B cell (primary cell): ENCODE data around the gene RET. TPM values are rescaled to one million over a fixed set of nuclear protein-coding genes. Genes with fewer than 3 reads are reported as not detected.

ENCODE experiments used
- ATAC-seq: fragments of 200-7000 bp; cut with Tn5 transposase; one replicate; pipeline ENCODE4 v1.10.0; 2021; ENCODE audit warnings: low read depth, mild to moderate bottlenecking, moderate number of reproducible peaks, moderate library complexity
- CTCF ChIA-PET: fragments of 350-600 bp; sonication (Branson Sonifier 250); formaldehyde crosslinking; loops from one replicate; lab custom pipeline; 2021; ENCODE audit warnings: antibody characterized with exemption, inconsistent platforms; lab: Charles Lee
- POLR2A ChIA-PET: fragments of 350-600 bp; sonication (Branson Sonifier 250); formaldehyde crosslinking; loops from one replicate; lab custom pipeline; 2021; ENCODE audit warnings: antibody characterized with exemption; lab: Charles Lee
- DNase-seq: peaks from one replicate; pipeline ENCODE4 v3.0.0; 2013
- H2AFZ ChIP-seq: 2 replicates; pipeline ENCODE4 v1.6.1; 2012; ENCODE audit warnings: mild to moderate bottlenecking, low read depth, low read length; ENCODE audit not compliant: insufficient read depth, poor library complexity, severe bottlenecking
- H3K27ac ChIP-seq, 2 donors: 1 replicate in 1 of 2; 2 replicates in 1 of 2; pipeline ENCODE4 v1.5.1; 2012 to 2013; ENCODE audit warnings: low read length in 2 of 2, mild to moderate bottlenecking in 2 of 2, moderate library complexity in 1 of 2
- H3K27me3 ChIP-seq, 4 experiments: fragments of 200-600 bp in 1 of 4; sonication (generic) in 1 of 4; replicated peaks in 1 of 4; 1 replicate in 2 of 4; 2 replicates in 2 of 4; pipeline versions ENCODE4 v1.6.1 to v1.7.0; 2013 to 2016; ENCODE audit warnings: low read length in 3 of 4, mild to moderate bottlenecking in 2 of 4, mixed read lengths in 1 of 4, moderate library complexity in 1 of 4; ENCODE audit not compliant: insufficient read depth in 4 of 4, control insufficient read depth in 3 of 4; ENCODE audit errors: control extremely low read depth in 1 of 4
- H3K36me3 ChIP-seq, 2 experiments: replicated peaks in 1 of 2; 1 replicate in 1 of 2; 2 replicates in 1 of 2; pipeline versions ENCODE4 v1.6.1 to v1.7.1; 2013; ENCODE audit warnings: low read length in 1 of 2; ENCODE audit not compliant: insufficient read depth in 2 of 2, control insufficient read depth in 1 of 2; ENCODE audit errors: control extremely low read depth in 1 of 2, extremely low read depth in 1 of 2
- H3K4me1 ChIP-seq, 2 donors: fragments of 200-600 bp in 1 of 2; sonication (generic) in 1 of 2; 1 replicate in 1 of 2; 2 replicates in 1 of 2; pipeline versions ENCODE4 v1.5.1 to v1.6.1; 2013 to 2017; ENCODE audit warnings: low read length in 2 of 2; ENCODE audit not compliant: control insufficient read depth in 2 of 2, insufficient read depth in 2 of 2
- H3K4me2 ChIP-seq: replicated peaks from 2 replicates; pipeline ENCODE3; 2012; ENCODE audit warnings: mild to moderate bottlenecking, low read depth, low read length; ENCODE audit not compliant: poor library complexity, severe bottlenecking
- H3K4me3 ChIP-seq, 5 experiments: fragments of 200-600 bp in 1 of 5; sonication (generic) in 1 of 5; 1 replicate in 3 of 5; 2 replicates in 2 of 5; pipeline versions ENCODE4 v1.5.1 to v1.7.0; 2011 to 2016; ENCODE audit warnings: low read length in 4 of 5, mild to moderate bottlenecking in 4 of 5, low read depth in 2 of 5, control low read depth in 1 of 5, moderate library complexity in 1 of 5; ENCODE audit not compliant: insufficient read depth in 1 of 5; ENCODE audit errors: control extremely low read depth in 1 of 5, extremely low read depth in 1 of 5
- H3K79me2 ChIP-seq: fragments of 200-600 bp; sonication (generic); one replicate; pipeline ENCODE4 v1.6.0; 2016; ENCODE audit warnings: low read length; ENCODE audit not compliant: control insufficient read depth, insufficient read depth
- H3K9ac ChIP-seq: fragments of 200-600 bp; sonication (generic); 2 replicates; pipeline ENCODE4 v1.6.1; 2017; ENCODE audit warnings: mild to moderate bottlenecking, low read length, moderate library complexity
- H3K9me3 ChIP-seq, 3 donors: one replicate each; pipeline versions ENCODE4 v1.6.1 to v1.7.1; 2013; ENCODE audit warnings: low read length in 2 of 3; ENCODE audit not compliant: control insufficient read depth in 2 of 3, insufficient read depth in 1 of 3; ENCODE audit errors: control extremely low read depth in 1 of 3
- H4K20me1 ChIP-seq: 2 replicates; pipeline ENCODE4 v1.6.0; 2012; ENCODE audit warnings: mild to moderate bottlenecking, low read length; ENCODE audit not compliant: insufficient read depth, control insufficient read depth, poor library complexity, severe bottlenecking
- H3K27ac Mint-ChIP-seq: one replicate; pipeline ENCODE4 v1.8.0; 2021; ENCODE audit warnings: mixed read lengths
- H3K27me3 Mint-ChIP-seq: one replicate; pipeline ENCODE4 v1.8.0; 2021; ENCODE audit warnings: mixed read lengths
- H3K4me1 Mint-ChIP-seq: one replicate; pipeline ENCODE4 v1.8.0; 2021; ENCODE audit warnings: mixed read lengths
- H3K4me3 Mint-ChIP-seq: one replicate; pipeline ENCODE4 v1.8.0; 2021; ENCODE audit warnings: mixed read lengths
- H3K9me3 Mint-ChIP-seq: one replicate; pipeline ENCODE4 v1.8.0; 2022; ENCODE audit warnings: mixed read lengths; ENCODE audit not compliant: insufficient read depth
- CTCF ChIP-seq: fragments of 200-600 bp; IDR thresholded peaks from one replicate; pipeline ENCODE4 v1.8.0; 2022; ENCODE audit warnings: antibody characterized with exemption, mild to moderate bottlenecking
- EZH2 ChIP-seq: IDR thresholded peaks from 2 replicates; pipeline ENCODE4 v1.6.1; 2012; ENCODE audit warnings: borderline replicate concordance, low read depth, mild to moderate bottlenecking, moderate library complexity, low read length; ENCODE audit not compliant: insufficient read depth, poor library complexity, severe bottlenecking
- WGBS: methylation state at CpG from one replicate; pipeline ENCODE4 v1.1.5; 2013; ENCODE audit warnings: missing lambda C conversion rate; ENCODE audit not compliant: insufficient coverage; 5-methylcytosine and 5-hydroxymethylcytosine counted together
- intact Hi-C: fragments of 100-400 bp; cut with micrococcal nuclease; formaldehyde crosslinking; loops from one replicate; pipeline ENCODE4 v1.10.0; 2022
- polyA plus RNA-seq: library from polyadenylated mRNA; depleted of rRNA; stranded (reverse); fragments of >200 nt; gene quantifications from 2 replicates; pipeline ENCODE4 v1.2.3, GENCODE V29; 2012
- total RNA-seq, 2 donors: library from RNA; stranded (reverse); fragments of 120-200 nt in 1 of 2; gene quantifications; 1 replicate in 1 of 2; 2 replicates in 1 of 2; pipeline versions ENCODE4 v1.2.3 to v1.2.4, GENCODE V29; 2013 to 2022

RET gene
- total and polyA plus RNA-seq, 2 donors (not counting 1 experiment from before 2014, with no cell fraction given): 0.16 to 0.27 TPM

GRCh38 chr10:43173120-43173519, 96.3 kb downstream of the RET start:
- peaks cover 4 to 6% (median 5%) of the 10 kb centered on the region in 3 donors for H3K9me3 ChIP-seq
- no peak overlapping the region for H3K4me3 Mint-ChIP-seq
- peaks cover 5% of the 10 kb centered on the region for H3K9me3 Mint-ChIP-seq
- 100% methylated on average over 1 of the region's 1 CpG for WGBS
- no peaks in the 10 kb centered on the region for H3K27me3 ChIP-seq
- no peaks in the 10 kb centered on the region for H3K4me1 ChIP-seq
- H3K4me2 ChIP-seq: no peak overlapping the region
- H3K4me1 Mint-ChIP-seq: no peaks in the 10 kb centered on the region
- ChIA-PET POLR2A (no interaction called here), CTCF (no interaction called here)
- H3K27me3 Mint-ChIP-seq: no peaks in the 10 kb centered on the region
- no peak for TF ChIP-seq EZH2
- TF ChIP-seq CTCF: no peak
- peaks cover 3 to 38% of the 10 kb centered on the region in 2 experiments for H3K36me3 ChIP-seq
- intact Hi-C loops: no loop called here
- H4K20me1 ChIP-seq: no peaks in the 10 kb centered on the region
- no peak for DNase-seq
- H3K79me2 ChIP-seq: no peaks in the 10 kb centered on the region
- H3K4me3 ChIP-seq: no peak overlapping the region
- no peak overlapping the region for H3K9ac ChIP-seq
- no peak for ATAC-seq
- H3K27ac ChIP-seq: no peak overlapping the region
- no peak overlapping the region for H2AFZ ChIP-seq
- no peak overlapping the region for H3K27ac Mint-ChIP-seq

- 100% methylated on average over 4 of the region's 6 CpGs for WGBS
- TF ChIP-seq CTCF (no peak), EZH2 (no peak)
- Mint-ChIP-seq H3K27ac (no peak overlapping the region), H3K4me3 (no peak overlapping the region), H3K4me1 (no peaks in the 10 kb centered on the region), H3K27me3 (no peaks in the 10 kb centered on the region), H3K9me3 (peaks cover 8% of the 10 kb centered on the region)
- Histone ChIP-seq H4K20me1 (no peaks in the 10 kb centered on the region), H3K4me1 (no peaks in the 10 kb centered on the region), H3K79me2 (no peaks in the 10 kb centered on the region), H3K4me2 (no peak overlapping the region), H3K9me3 (peaks cover 5 to 9% (median 8%) of the 10 kb centered on the region in 3 donors), H2AFZ (no peak overlapping the region), H3K27me3 (no peaks in the 10 kb centered on the region), H3K27ac (no peak overlapping the region), H3K36me3 (peaks cover 3 to 42% of the 10 kb centered on the region in 2 experiments), H3K9ac (no peak overlapping the region), H3K4me3 (no peak overlapping the region)
- ChIA-PET POLR2A (no interaction called here), CTCF (interaction anchor here (0.6 kb wide), 1 partner anchor 20 kb away, joined by 3 read pairs; no protein-coding TSS in a partner anchor)
- intact Hi-C loops: no loop called here
- ATAC-seq: no peak
- DNase-seq: no peak
Measured at GRCh38 chr10:43174969-43175368, 98.1 kb downstream of the RET start.
